Kidney capillary endothelial cell (primary cell): ENCODE results near the gene UBTD2.

ENCODE experiments used
- DNase-seq: peaks from one replicate; pipeline ENCODE4 v3.0.0-alpha.2; 2018; ENCODE audit warnings: low spot score

UBTD2 gene

DNA sequence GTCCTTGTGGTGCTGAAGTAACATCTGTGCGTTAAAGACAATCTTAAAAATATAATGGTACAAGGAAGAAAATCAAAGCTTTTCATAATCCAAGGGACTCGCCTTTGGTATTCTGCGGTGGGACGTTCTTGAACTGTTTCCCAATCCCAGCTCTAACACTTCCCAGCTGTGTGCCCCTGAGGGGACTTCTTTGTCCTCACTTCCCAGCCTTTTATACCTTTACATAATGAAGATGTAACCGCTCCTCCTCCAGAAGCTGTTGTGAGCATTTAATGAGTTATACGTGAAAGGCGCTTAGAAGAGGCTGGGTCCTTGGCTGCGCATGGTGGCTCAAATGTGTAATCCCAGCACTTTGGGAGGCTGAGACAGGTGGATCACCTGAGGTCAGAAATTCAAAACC lies 112.4 kb downstream of the UBTD2 start:
- no peak for DNase-seq

DNA sequence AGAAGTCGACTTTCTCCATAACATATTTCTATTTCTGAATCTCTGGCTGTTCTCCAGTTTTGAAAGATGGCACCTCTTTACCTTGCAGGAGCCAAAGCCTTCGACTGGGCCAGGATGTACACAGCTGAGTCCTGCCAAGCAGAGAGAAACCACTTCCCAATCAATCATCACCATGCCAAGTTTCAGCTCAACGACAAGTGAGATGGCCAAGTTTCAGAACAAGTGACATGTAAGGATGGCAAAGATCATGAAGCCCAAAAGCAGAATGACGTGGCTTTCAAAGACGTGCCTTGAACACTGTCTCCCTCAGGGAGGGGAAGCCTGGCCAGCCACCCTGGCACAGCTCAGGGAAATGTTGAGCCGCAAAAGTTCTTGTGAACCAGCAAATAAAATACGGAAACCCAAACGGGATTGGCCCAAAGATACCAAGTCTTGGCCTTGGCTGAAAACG lies 113.3 kb downstream of the UBTD2 start:
- no peak for DNase-seq

DNA sequence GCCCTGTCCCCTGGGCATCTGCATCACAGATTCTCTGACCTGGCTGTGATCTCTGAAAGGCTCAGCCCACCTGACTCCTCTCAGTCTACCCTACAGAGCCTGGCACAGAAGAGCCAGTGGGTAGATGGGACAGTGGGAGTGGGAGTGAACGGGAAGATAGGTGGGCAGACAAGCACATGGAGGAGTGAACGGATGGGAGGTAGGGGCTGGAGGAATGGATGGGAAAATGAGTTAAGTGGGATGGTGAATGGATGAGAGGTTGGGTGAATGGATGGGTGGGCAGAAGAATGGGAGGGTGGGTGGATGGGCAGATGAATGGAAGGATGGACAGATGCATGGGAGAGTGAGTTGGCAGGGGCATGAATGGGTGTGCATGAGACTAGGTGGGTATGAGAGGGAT lies 114.3 kb downstream of the UBTD2 start:
- DNase-seq, result no peak

DNA sequence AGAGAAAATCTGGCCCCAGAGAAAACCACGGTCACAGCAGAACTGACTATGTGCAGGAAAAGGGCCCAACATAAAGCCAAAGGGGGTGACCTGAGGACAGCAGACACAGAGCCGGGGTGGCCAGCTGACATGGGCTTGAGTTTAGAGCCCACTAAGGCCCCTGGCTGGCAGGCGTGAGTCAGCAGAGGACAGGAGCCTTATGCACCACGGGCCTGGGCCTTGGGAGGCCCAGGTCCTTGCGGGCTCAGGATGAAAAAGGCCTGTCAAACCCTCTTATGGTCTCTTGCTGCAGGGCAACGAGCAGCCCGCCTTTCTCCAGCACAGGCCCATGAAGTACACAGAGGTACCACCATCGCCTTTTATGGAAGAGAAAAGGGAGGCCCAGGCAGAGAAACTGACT lies 115.3 kb downstream of the UBTD2 start:
- no peak for DNase-seq

DNA sequence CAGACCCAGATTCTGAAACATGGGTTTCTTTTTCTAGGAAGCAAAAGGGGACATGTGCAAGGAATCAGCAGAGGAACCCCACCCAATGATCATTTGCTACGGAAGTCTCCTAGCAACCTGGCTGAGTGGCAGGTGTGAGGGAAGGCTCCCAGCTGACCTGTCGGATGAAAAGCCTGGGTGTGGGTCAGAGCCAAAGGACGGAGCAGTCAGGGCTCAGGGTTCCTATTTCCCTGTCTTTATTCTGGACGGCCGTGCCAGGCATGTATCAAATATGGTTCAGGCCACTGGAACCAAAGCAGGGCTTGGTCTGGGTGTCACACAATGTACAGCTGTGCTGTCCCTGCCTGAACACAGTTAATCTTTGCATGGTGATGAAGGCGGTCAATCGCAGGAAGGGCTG lies 115.7 kb downstream of the UBTD2 start:
- DNase-seq, result no peak

DNA sequence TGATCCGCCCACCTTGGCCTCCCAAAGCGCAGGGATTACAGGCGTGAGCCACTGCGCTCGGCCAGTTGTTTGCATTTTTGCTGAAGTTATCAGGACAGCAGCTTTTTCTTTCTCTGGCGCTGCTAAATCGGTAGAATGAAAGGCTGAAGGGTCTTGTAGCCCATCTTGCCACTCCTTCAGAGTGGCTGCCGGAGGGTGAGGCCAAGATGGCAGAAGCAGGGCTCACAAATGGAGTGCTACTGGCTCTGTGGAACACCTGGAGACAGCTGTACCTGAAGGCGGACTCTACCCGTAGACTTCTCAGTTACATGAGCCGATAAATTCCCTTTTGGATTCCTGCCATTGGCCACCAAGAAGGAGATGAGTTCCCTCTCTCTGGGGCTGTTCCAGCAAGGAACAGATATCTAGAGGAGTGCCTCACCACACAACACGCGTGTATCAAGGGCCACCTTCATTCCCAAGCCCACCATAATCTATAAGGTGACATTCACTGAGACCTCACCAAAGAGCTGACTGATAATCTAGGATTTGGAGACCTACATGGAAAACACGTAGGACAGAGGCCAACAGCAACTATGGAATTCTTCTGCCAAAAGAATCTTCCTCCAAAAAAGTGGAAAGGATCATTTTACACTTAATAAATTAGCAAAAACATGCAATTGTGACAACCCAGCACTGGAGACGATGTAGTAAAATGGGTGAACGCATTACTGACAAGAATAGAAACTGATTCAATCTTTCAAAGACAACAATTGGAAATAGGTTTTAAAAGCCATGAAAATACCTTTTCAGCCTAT lies 117.3 kb downstream of the UBTD2 start:
- DNase-seq, result no peak

DNA sequence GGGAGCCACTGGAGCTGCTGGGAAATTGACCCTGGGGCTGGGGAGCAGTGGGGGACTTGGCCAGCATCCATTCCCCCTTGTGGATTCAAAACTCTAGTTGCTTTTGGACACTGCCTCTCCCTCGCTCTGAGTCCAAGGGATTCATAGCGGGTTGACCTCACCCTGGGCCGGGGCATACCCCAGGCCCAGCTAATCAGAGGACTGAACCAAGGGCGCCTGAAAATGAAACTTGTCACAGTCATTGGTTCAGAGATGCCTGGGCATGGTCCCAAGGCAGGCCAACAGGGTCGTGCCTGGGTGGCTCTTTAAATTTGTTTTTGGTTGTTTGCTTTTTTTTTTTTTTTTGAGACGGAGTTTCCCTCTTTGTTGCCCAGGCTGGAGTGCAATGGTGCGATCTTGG lies 118.1 kb downstream of the UBTD2 start:
- no peak for DNase-seq

DNA sequence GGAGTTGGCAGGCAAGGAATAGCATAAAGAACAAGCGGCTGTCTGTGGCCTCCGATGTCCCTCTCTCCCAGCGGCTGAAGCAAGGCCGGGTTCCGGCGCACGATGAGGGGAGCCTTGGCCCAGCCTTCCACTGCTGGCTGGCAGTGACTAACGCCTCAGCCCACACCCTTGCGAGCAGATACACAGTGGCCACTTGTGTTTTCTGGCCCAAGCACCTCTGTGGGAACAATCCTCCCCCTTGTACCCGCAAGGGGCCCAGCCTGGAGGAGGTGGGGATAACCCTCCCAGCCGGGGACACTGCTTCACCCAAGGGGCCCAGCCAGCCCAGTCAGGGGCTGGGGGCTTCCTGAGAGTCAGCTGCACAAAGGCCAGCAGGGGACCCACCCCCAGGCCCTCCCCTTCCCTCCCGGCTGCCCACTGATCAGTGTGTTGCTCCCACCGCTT lies 118.8 kb downstream of the UBTD2 start:
- no peak for DNase-seq

DNA sequence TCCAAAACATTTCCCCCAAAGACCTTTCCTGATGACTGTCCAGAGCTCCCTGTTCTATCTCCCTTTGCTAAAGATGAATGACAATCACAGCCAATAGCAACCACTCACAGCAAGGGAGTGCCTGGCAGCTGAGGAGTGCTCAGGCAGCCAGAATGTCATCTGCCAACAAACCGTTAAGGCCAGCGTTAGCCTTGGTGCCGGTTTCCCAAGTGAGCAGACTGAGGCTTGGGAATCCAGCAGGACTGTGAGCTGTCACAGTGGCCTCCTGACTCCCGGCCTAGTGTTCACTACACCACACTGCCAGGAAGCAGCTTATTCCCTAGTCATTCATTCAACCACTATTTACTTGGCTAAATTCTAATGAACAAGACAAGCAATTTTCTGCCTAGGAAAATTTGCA lies 120.2 kb downstream of the UBTD2 start:
- no peak for DNase-seq

DNA sequence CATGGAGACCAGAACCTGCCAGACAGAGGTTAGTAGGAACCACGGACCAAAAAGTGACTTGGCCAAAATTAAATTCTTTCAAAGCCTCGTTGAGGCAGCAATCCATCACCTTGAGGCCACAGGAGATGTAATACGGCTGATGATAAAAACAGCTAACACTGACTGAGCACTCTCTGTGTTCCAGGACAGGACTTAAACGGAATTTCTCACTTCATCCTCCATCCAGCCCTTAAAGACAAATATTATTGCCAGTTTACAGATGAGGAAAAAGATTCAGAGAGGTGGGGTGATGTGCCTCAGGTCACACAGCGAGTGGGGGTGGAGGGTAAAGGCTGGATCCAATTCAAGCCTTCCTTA lies 120.6 kb downstream of the UBTD2 start:
- no peak for DNase-seq

DNA sequence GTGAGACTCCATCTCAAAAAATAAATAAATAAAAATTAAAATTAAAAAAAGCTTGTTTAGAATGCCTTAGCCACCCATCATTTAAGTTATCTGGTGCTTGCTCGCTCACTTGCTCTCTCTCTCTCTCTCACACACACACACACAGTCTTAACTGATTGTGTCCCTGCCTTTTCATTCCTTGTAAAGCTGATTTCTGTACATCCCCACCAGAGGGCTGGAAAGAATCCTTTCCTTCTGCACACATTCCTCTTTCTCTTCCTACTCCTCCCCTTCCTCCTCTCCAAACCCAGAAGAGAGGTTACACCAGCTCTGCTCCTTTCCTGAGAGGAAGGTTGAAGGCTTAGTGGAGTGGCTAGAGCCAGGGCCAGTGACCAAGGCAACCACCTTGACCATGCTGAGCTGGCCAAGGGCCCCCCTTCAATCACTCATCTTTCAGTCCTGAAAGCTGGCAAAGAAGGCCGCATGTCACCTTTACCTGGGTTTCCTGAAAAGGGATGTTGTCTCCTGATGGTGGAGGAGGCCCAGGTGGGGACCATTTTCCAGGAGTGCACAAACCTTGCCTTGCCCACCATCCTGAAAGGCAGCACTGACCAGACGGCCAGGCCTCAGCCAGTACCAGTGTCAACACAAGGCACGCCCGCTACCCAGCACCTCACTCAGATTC lies 121.1 kb downstream of the UBTD2 start:
- DNase-seq, result no peak

DNA sequence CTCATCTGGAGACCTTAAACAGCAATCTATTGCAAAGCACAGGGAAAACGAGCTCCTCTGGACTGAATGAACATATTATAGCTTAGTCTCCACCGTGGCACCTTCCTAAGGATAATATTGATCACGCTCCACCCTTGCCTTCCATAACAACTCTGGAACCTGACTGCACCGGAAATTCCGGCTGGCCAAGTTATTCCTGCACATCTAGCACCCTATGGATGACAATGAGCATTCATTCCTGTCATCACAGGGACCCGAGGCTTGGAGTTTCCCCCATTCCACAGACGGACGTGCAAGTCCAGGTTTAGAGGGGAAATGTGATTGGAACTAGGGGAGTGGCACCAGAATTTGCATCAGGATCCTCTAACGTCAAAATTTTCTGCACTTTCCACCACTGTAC lies 123.1 kb downstream of the UBTD2 start:
- no peak for DNase-seq
